K562 (cell line): ENCODE measurements around the gene TLCD5. TPM values are rescaled to one million over a fixed set of nuclear protein-coding genes. Genes with fewer than 3 reads are reported as not detected.
A peak's percentile ranks its signal among the peaks of the same experiment; 100 is the strongest.

ENCODE experiments used
- ATAC-seq: fragments of 200-7000 bp; cut with Tn5 transposase; 3 replicates; pipeline ENCODE4 v1.9.1; 2020; ENCODE audit warnings: moderate library complexity
- BruUV-seq: library from RNA; stranded (reverse); fragments of 400-500 nt; replicated peaks from 2 replicates; lab custom pipeline; 2021; lab: Mats Ljungman, UMichigan
- CTCF ChIA-PET: fragments of 300-600 bp; formaldehyde crosslinking; extraction: SDS; loops from one replicate; lab custom pipeline; 2021; ENCODE audit warnings: low intra/inter-chr PET ratio; lab: Yijun Ruan, JAX
- POLR2A ChIA-PET: fragments of 300-600, 350-650 bp; sonication (Branson Sonifier 250); formaldehyde crosslinking; extraction: SDS; loops from one replicate; lab custom pipeline; 2021; ENCODE audit warnings: antibody characterized with exemption, inconsistent platforms; lab: Yijun Ruan, JAX
- DNase-seq, 4 experiments: peaks; one replicate each; pipeline versions ENCODE4 v3.0.0 to v3.0.0-alpha.2; 2011 to 2018; ENCODE audit warnings: low spot score in 3 of 4, mixed read lengths in 3 of 4; ENCODE audit errors: extremely low read depth in 1 of 4
- FAIRE-seq: peaks from 2 replicates; lab custom pipeline; 2011; peaks lifted over from hg19 to GRCh38; lab: Jason Lieb, UNC
- H2AFZ ChIP-seq: 2 replicates; pipeline ENCODE4 v1.6.0; 2011; ENCODE audit warnings: low read depth, low read length, control low read depth, inconsistent platforms
- H3K27ac ChIP-seq: fragments of 200-600 bp; 3 replicates; pipeline ENCODE4 v1.8.0; 2011; ENCODE audit warnings: low read depth, mild to moderate bottlenecking, control low read depth, inconsistent platforms, low read length, moderate library complexity, mixed read lengths; ENCODE audit errors: extremely low read depth
- H3K27me3 ChIP-seq, 2 experiments: fragments of 300-600 bp in 1 of 2; 2 replicates in 1 of 2; 3 replicates in 1 of 2; pipeline versions ENCODE4 v1.6.0 to v1.8.0; 2011; ENCODE audit warnings: inconsistent platforms in 2 of 2, low read length in 2 of 2, mild to moderate bottlenecking in 1 of 2, mixed read lengths in 1 of 2, moderate library complexity in 1 of 2; ENCODE audit not compliant: control insufficient read depth in 2 of 2, insufficient read depth in 2 of 2
- H3K36me3 ChIP-seq: fragments of 300-600 bp; 3 replicates; pipeline ENCODE4 v1.8.0; 2011; ENCODE audit warnings: mild to moderate bottlenecking, low read length, inconsistent platforms; ENCODE audit not compliant: control insufficient read depth, insufficient read depth
- H3K4me1 ChIP-seq, 2 experiments: fragments of 200-600 bp in 1 of 2; replicated peaks in 1 of 2; 2 replicates in 1 of 2; 3 replicates in 1 of 2; pipeline versions ENCODE4 v1.5.1 to v1.8.0; 2011; ENCODE audit warnings: inconsistent platforms in 2 of 2, low read length in 2 of 2, mild to moderate bottlenecking in 1 of 2, mixed read lengths in 1 of 2, moderate library complexity in 1 of 2; ENCODE audit not compliant: control insufficient read depth in 2 of 2, insufficient read depth in 2 of 2
- H3K4me2 ChIP-seq: 2 replicates; pipeline ENCODE4 v1.6.1; 2011; ENCODE audit warnings: low read length, control low read depth, inconsistent platforms, mixed read lengths; ENCODE audit not compliant: insufficient read depth
- H3K4me3 ChIP-seq: fragments of 200-600 bp; sonication (generic), shearing (Covaris generic); 2 replicates; pipeline ENCODE4 v1.5.1; 2016; ENCODE audit warnings: control low read depth, inconsistent platforms
- H3K79me2 ChIP-seq: fragments of 200-600 bp; 3 replicates; pipeline ENCODE4 v1.8.0; 2011; ENCODE audit warnings: low read length, inconsistent platforms; ENCODE audit not compliant: control insufficient read depth, insufficient read depth
- H3K9ac ChIP-seq, 2 experiments: 2 replicates each; pipeline versions ENCODE4 v1.6.0 to v1.6.1; 2011; ENCODE audit warnings: low read depth in 2 of 2, low read length in 2 of 2, control low read depth in 1 of 2, inconsistent platforms in 1 of 2, mild to moderate bottlenecking in 1 of 2, mixed read lengths in 1 of 2; ENCODE audit not compliant: insufficient read depth in 1 of 2
- H3K9me1 ChIP-seq: one replicate; pipeline ENCODE4 v1.6.0; 2011; ENCODE audit warnings: inconsistent platforms, mild to moderate bottlenecking, low read length, moderate library complexity; ENCODE audit not compliant: control insufficient read depth, insufficient read depth
- H3K9me3 ChIP-seq: replicated peaks from 2 replicates; pipeline ENCODE4 v1.5.1; 2011; ENCODE audit warnings: low read depth, low read length, inconsistent platforms; ENCODE audit not compliant: control insufficient read depth, insufficient read depth
- H4K20me1 ChIP-seq: replicated peaks from 2 replicates; pipeline ENCODE4 v1.6.1; 2011; ENCODE audit warnings: low read length, inconsistent platforms, mixed read lengths; ENCODE audit not compliant: control insufficient read depth, insufficient read depth
- CHD1 ChIP-seq: fragments of 200-600 bp; sonication (generic); IDR thresholded peaks from one replicate; pipeline ENCODE4 v1.6.1; 2012; ENCODE audit warnings: mild to moderate bottlenecking, moderate library complexity, low read length, inconsistent platforms
- CREBBP ChIP-seq: IDR thresholded peaks from one replicate; pipeline ENCODE4 v1.6.1; 2012; ENCODE audit warnings: low read depth, mild to moderate bottlenecking, control low read depth, inconsistent platforms, low read length
- DACH1 ChIP-seq: fragments of 450-650 bp; IDR thresholded peaks from 2 replicates; pipeline ENCODE4 v1.6.1; 2018; ENCODE audit not compliant: partially characterized antibody
- NR4A1 ChIP-seq, 2 experiments: fragments of 250-450 bp in 1 of 2; fragments of 450-650 bp in 1 of 2; sonication (Bioruptor Pico) in 1 of 2; IDR thresholded peaks; 2 replicates each; pipeline versions ENCODE4 v1.4.0 to v1.6.1; 2016 to 2020; ENCODE audit warnings: mild to moderate bottlenecking in 2 of 2, missing compliant biosample characterization in 1 of 2, missing genetic modification characterization in 1 of 2, moderate library complexity in 1 of 2
- THRAP3 ChIP-seq: fragments of 450-650 bp; IDR thresholded peaks from 2 replicates; pipeline ENCODE4 v1.6.1; 2016; ENCODE audit warnings: mild to moderate bottlenecking, inconsistent platforms, borderline replicate concordance
- XRCC3 ChIP-seq: fragments of 450-650 bp; IDR thresholded peaks from 2 replicates; pipeline ENCODE4 v1.6.1; 2017; ENCODE audit warnings: mild to moderate bottlenecking, moderate library complexity
- ZNF165 ChIP-seq: fragments of 250-450 bp; sonication (Bioruptor Pico); IDR thresholded peaks from 2 replicates; pipeline ENCODE4 v1.4.0; 2020; ENCODE audit warnings: borderline replicate concordance
- ZNF431 ChIP-seq: sonication (generic); formaldehyde crosslinking; IDR thresholded peaks from 2 replicates; pipeline ENCODE4 v1.8.0; 2022; ENCODE audit warnings: mild to moderate bottlenecking, missing genetic modification reagents
- WGBS: fragments of 100-300 bp; shearing (Covaris generic); methylation state at CpG from one replicate; pipeline ENCODE4 v1.1.6; 2016; ENCODE audit warnings: low coverage, mixed read lengths; ENCODE audit not compliant: insufficient coverage; ENCODE audit errors: missing lambda C conversion rate; 5-methylcytosine and 5-hydroxymethylcytosine counted together
- in situ Hi-C: fragments of 300-500 bp; cut with MboI; formaldehyde crosslinking; loops from 4 replicates; pipeline ENCODE4 v1.15.0; 2018; ENCODE audit warnings: inconsistent platforms, mixed read lengths
- intact Hi-C: fragments of 100-400 bp; cut with micrococcal nuclease; formaldehyde crosslinking; loops from 2 replicates; pipeline ENCODE4 v1.14.2; 2022
- polyA plus RNA-seq, 8 experiments: library from polyadenylated mRNA; depleted of rRNA in 4 of 8; stranded (reverse) in 5 of 8; unstranded in 3 of 8; fragments of >200 nt; fragmentation: Nextera tagmentation in 2 of 8; fragmentation: Illumina TruSeq in 1 of 8; extraction: Ambion mirVana in 2 of 8; extraction: Trizol in 1 of 8; gene quantifications; 2 replicates each; pipeline versions ENCODE4 v1.2.1 to v1.2.3, GENCODE V29; 2011 to 2014; ENCODE audit warnings: inconsistent platforms in 1 of 8, missing spikeins in 1 of 8
- total RNA-seq, 7 experiments: library from RNA; depleted of rRNA in 6 of 7; stranded (reverse); fragments of >200 nt in 6 of 7; fragmentation: Illumina TruSeq in 2 of 7; extraction: Trizol in 2 of 7; gene quantifications; 2 replicates each; pipeline versions ENCODE4 v1.2.1 to v1.2.3, GENCODE V29; 2011 to 2021; ENCODE audit warnings: low replicate concordance in 1 of 7
- TF ChIP-seq, protein P1 (sequence below): sonication (generic); IDR thresholded peaks from 2 replicates; pipeline ENCODE4 v1.6.1; 2016
- TF ChIP-seq, protein P2 (sequence below): sonication (generic); formaldehyde crosslinking; IDR thresholded peaks from 2 replicates; pipeline ENCODE4 v1.9.0; 2022; ENCODE audit warnings: mild to moderate bottlenecking, missing genetic modification reagents

The TLCD5 gene
- total and polyA plus RNA-seq, 9 of the 15 experiments (the other 6 are each of a cell fraction or from before 2014, with no cell fraction given), result 0.94 to 5.1 (median 1.6) TPM

DNA sequence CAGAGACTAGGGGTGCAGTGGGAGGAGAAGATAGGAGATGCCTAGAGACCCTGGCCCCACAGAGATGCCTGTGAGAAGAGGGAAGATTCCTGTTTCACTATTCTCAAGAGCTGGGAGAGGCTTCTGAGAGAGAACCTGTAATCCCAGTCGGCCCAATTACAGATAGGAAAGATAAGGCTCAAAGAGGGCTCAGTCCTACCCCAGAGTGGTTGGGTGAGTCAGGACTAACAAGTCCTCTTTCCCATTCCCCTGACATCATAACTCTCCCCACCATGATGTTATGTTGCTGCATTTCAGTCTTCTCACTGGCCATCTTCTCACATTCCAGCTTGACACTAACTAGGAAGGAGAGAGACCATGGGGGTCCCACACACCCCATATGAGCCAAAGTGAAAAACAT lies 29.0 kb downstream of the TLCD5 start:
- H3K27ac ChIP-seq, result no peak overlapping the region
- CTCF ChIA-PET, result no interaction called here
- no peaks in the 10 kb centered on the region; the same call in 1 of the 3 replicates for H3K36me3 ChIP-seq
- H2AFZ ChIP-seq, result no peak overlapping the region
- no peak overlapping the region for H3K4me2 ChIP-seq
- no peak overlapping the region for H3K4me3 ChIP-seq
- ATAC-seq, result peak; percentile 14; the same call in 2 of the 3 replicates
- no peak for FAIRE-seq
- H3K79me2 ChIP-seq, result peaks cover 93% of the 10 kb centered on the region
- 0 out of 2 replicates have a peak, but pooled peaks cover 2% of the 10 kb centered on the region for H3K9me3 ChIP-seq
- in situ Hi-C loops, result no loop called here
- H3K9me1 ChIP-seq, result no peaks in the 10 kb centered on the region
- peaks cover 5 to 11% of the 10 kb centered on the region in 2 experiments; a peak in 3 of 5 replicates for H3K4me1 ChIP-seq
- intact Hi-C loops, result no loop called here
- WGBS, result 22% methylated on average over 1 of the region's 1 CpG
- POLR2A ChIA-PET, result interaction anchor here (1.3 to 1.4 kb wide), 2 partner anchors 12 to 16 kb away, joined by 4 to 5 read pairs; no protein-coding TSS in a partner anchor
- H3K9ac ChIP-seq, result no peak overlapping the region; a peak in 1 of 4 replicates
- DNase-seq, result no peak
- TF ChIP-seq, protein P1, sequence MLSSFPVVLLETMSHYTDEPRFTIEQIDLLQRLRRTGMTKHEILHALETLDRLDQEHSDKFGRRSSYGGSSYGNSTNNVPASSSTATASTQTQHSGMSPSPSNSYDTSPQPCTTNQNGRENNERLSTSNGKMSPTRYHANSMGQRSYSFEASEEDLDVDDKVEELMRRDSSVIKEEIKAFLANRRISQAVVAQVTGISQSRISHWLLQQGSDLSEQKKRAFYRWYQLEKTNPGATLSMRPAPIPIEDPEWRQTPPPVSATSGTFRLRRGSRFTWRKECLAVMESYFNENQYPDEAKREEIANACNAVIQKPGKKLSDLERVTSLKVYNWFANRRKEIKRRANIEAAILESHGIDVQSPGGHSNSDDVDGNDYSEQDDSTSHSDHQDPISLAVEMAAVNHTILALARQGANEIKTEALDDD, result peak; percentile 50
- TF ChIP-seq NR4A1 (CRISPR knock-in tag; IDR thresholded peaks at IDR 0.05) (no peak), NR4A1 (tag; IDR thresholded peaks at IDR 0.05) (no peak)
- H3K27me3 ChIP-seq, result no peaks in the 10 kb centered on the region
- H4K20me1 ChIP-seq, result peaks cover 23% of the 10 kb centered on the region
- no TSS peak for BruUV-seq

DNA sequence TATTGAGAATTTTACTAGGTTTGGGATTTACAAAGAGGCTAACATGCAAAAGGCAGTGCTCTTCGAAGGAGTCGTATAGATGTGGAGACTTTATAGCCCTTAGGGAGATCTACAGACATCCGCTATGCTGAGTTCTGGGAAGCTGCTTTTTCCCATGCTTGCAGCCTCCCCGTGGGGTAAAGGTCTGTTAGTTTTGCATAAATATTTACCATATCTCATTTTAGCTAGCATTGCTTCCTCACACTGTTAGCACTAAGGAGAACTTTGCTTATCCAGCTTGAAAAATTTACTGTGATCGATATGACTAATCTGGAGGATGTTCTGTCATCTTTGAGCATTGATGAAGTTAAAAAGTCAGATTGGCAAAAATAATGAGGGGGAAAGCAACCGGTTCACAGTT lies 29.7 kb downstream of the TLCD5 start:
- H3K9ac ChIP-seq, result no peak overlapping the region
- 81% methylated on average over 6 of the region's 6 CpGs for WGBS
- no peak for FAIRE-seq
- CTCF ChIA-PET, result no interaction called here
- TF ChIP-seq XRCC3, result no peak
- TF ChIP-seq DACH1, result no peak
- TF ChIP-seq, protein P2, sequence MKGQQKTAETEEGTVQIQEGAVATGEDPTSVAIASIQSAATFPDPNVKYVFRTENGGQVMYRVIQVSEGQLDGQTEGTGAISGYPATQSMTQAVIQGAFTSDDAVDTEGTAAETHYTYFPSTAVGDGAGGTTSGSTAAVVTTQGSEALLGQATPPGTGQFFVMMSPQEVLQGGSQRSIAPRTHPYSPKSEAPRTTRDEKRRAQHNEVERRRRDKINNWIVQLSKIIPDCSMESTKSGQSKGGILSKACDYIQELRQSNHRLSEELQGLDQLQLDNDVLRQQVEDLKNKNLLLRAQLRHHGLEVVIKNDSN (CRISPR knock-in tag), result no peak
- TF ChIP-seq THRAP3, result no peak
- TF ChIP-seq ZNF165 (CRISPR knock-in tag), result no peak
- TF ChIP-seq CHD1, result no peak
- no peak for TF ChIP-seq ZNF431 (CRISPR knock-in tag)
- TF ChIP-seq CREBBP, result no peak
- intact Hi-C loops, result no loop called here
- H4K20me1 ChIP-seq, result peaks cover 23% of the 10 kb centered on the region
- no peaks in the 10 kb centered on the region for H3K9me1 ChIP-seq
- H3K79me2 ChIP-seq, result peaks cover 92% of the 10 kb centered on the region
- H2AFZ ChIP-seq, result no peak overlapping the region
- no peak for DNase-seq
- in situ Hi-C loops, result no loop called here
- H3K9me3 ChIP-seq, result 0 out of 2 replicates have a peak, but pooled peaks cover under 1% of the 10 kb centered on the region
- H3K4me1 ChIP-seq, result peaks cover 5 to 10% of the 10 kb centered on the region in 2 experiments; a peak in 3 of 5 replicates
- no peaks in the 10 kb centered on the region; the same call in 1 of the 3 replicates for H3K36me3 ChIP-seq
- no peaks in the 10 kb centered on the region for H3K27me3 ChIP-seq
- no TSS peak for BruUV-seq
- POLR2A ChIA-PET, result interaction anchor here (1.0 to 1.5 kb wide), 4 partner anchors 10 to 18 kb away, joined by 3 to 9 read pairs (median 3); no protein-coding TSS in a partner anchor
- H3K4me3 ChIP-seq, result no peak overlapping the region
- no peak overlapping the region for H3K27ac ChIP-seq
- no peak overlapping the region for H3K4me2 ChIP-seq
- ATAC-seq, result no peak
